Mononuclear cell (primary cell): ENCODE data around the gene ZBTB7A. TPM values are rescaled to one million over a fixed set of nuclear protein-coding genes. Genes with fewer than 3 reads are reported as not detected.
A peak's percentile ranks its signal among the peaks of the same experiment; 100 is the strongest.

Source experiments
- H3K27me3 ChIP-seq: 2 replicates; pipeline ENCODE4 v1.6.0; 2011; ENCODE audit warnings: low read length, control low read depth; ENCODE audit not compliant: insufficient read depth
- H3K4me1 ChIP-seq: 2 replicates; pipeline ENCODE4 v1.5.1; 2011; ENCODE audit warnings: mild to moderate bottlenecking, low read length, control low read depth; ENCODE audit not compliant: insufficient read depth
- H3K4me3 ChIP-seq: 2 replicates; pipeline ENCODE4 v1.5.1; 2011; ENCODE audit warnings: mild to moderate bottlenecking, low read length, moderate library complexity
- H3K9me3 ChIP-seq: 2 replicates; pipeline ENCODE4 v1.5.1; 2011; ENCODE audit warnings: low read depth, mild to moderate bottlenecking, control low read depth, low read length
- total RNA-seq: library from RNA; depleted of rRNA; stranded (reverse); fragments of >200 nt; gene quantifications from one replicate; pipeline ENCODE4 v1.2.3, GENCODE V29; 2012

Gene ZBTB7A
- total RNA-seq, 1 donor = 91.1 TPM

- H3K4me3 ChIP-seq = no peak overlapping the region
- no peaks in the 10 kb centered on the region for H3K9me3 ChIP-seq
- H3K27me3 ChIP-seq = no peaks in the 10 kb centered on the region
- peaks cover 6% of the 10 kb centered on the region for H3K4me1 ChIP-seq
These were observed 31.8 kb upstream of the ZBTB7A start for GRCh38 chr19:4098493-4098892.

- H3K27me3 ChIP-seq = no peaks in the 10 kb centered on the region
- H3K4me3 ChIP-seq = no peak overlapping the region
- H3K4me1 ChIP-seq = no peaks in the 10 kb centered on the region
- no peaks in the 10 kb centered on the region for H3K9me3 ChIP-seq
These were observed 30.8 kb upstream of the ZBTB7A start for GRCh38 chr19:4097501-4097900.

- H3K9me3 ChIP-seq = no peaks in the 10 kb centered on the region
- H3K27me3 ChIP-seq = no peaks in the 10 kb centered on the region
- no peaks in the 10 kb centered on the region for H3K4me1 ChIP-seq
- no peak overlapping the region for H3K4me3 ChIP-seq
These were observed 29.6 kb upstream of the ZBTB7A start for GRCh38 chr19:4096049-4096892.

- Histone ChIP-seq H3K4me3 (no peak overlapping the region), H3K9me3 (no peaks in the 10 kb centered on the region), H3K27me3 (no peaks in the 10 kb centered on the region), H3K4me1 (peaks cover 4% of the 10 kb centered on the region)
These were observed 28.8 kb upstream of the ZBTB7A start for GRCh38 chr19:4095488-4095844.

- H3K27me3 ChIP-seq = no peaks in the 10 kb centered on the region
- no peak overlapping the region for H3K4me3 ChIP-seq
- peaks cover 9% of the 10 kb centered on the region for H3K4me1 ChIP-seq
- H3K9me3 ChIP-seq = no peaks in the 10 kb centered on the region
These were observed 28.2 kb upstream of the ZBTB7A start for GRCh38 chr19:4094761-4095487.

- peaks cover 16% of the 10 kb centered on the region for H3K4me1 ChIP-seq
- H3K4me3 ChIP-seq = no peak overlapping the region
- H3K9me3 ChIP-seq = no peaks in the 10 kb centered on the region
- no peaks in the 10 kb centered on the region for H3K27me3 ChIP-seq
These were observed 27.6 kb upstream of the ZBTB7A start for GRCh38 chr19:4094291-4094690.

GRCh38 chr19:4093643-4094175, 27.0 kb upstream of the ZBTB7A start:
- H3K27me3 ChIP-seq = no peaks in the 10 kb centered on the region
- H3K9me3 ChIP-seq = no peaks in the 10 kb centered on the region
- no peak overlapping the region for H3K4me3 ChIP-seq
- peaks cover 21% of the 10 kb centered on the region for H3K4me1 ChIP-seq

GRCh38 chr19:4090356-4091220, 23.9 kb upstream of the ZBTB7A start:
- Histone ChIP-seq H3K4me3 (peak overlapping the region; percentile 38), H3K9me3 (no peaks in the 10 kb centered on the region), H3K27me3 (no peaks in the 10 kb centered on the region), H3K4me1 (peaks cover 48% of the 10 kb centered on the region)

GRCh38 chr19:4089946-4090345, 23.2 kb upstream of the ZBTB7A start:
- no peaks in the 10 kb centered on the region for H3K9me3 ChIP-seq
- H3K4me3 ChIP-seq = peak overlapping the region; percentile 38
- H3K27me3 ChIP-seq = no peaks in the 10 kb centered on the region
- H3K4me1 ChIP-seq = peaks cover 48% of the 10 kb centered on the region

- H3K9me3 ChIP-seq = no peaks in the 10 kb centered on the region
- H3K4me1 ChIP-seq = peaks cover 52% of the 10 kb centered on the region
- H3K4me3 ChIP-seq = peak overlapping the region; percentile 38
These were observed 22.8 kb upstream of the ZBTB7A start for GRCh38 chr19:4089400-4089908.

GRCh38 chr19:4088975-4089374, 22.3 kb upstream of the ZBTB7A start:
- H3K9me3 ChIP-seq = no peaks in the 10 kb centered on the region
- no peaks in the 10 kb centered on the region for H3K27me3 ChIP-seq
- H3K4me1 ChIP-seq = peaks cover 57% of the 10 kb centered on the region
- peak overlapping the region; percentile 38 for H3K4me3 ChIP-seq

More at GRCh38 chr19:4089400-4089908, 22.8 kb upstream of the ZBTB7A start:
- H3K27me3 ChIP-seq = no peaks in the 10 kb centered on the region

GRCh38 chr19:4087787-4088679, 21.3 kb upstream of the ZBTB7A start:
- peaks cover 66% of the 10 kb centered on the region for H3K4me1 ChIP-seq
- H3K27me3 ChIP-seq = no peaks in the 10 kb centered on the region
- no peak overlapping the region for H3K4me3 ChIP-seq
- H3K9me3 ChIP-seq = no peaks in the 10 kb centered on the region

- Histone ChIP-seq H3K27me3 (no peaks in the 10 kb centered on the region), H3K4me3 (no peak overlapping the region), H3K4me1 (peaks cover 69% of the 10 kb centered on the region), H3K9me3 (no peaks in the 10 kb centered on the region)
These were observed 19.7 kb upstream of the ZBTB7A start for GRCh38 chr19:4086411-4086867.

- H3K4me1 ChIP-seq = peaks cover 64% of the 10 kb centered on the region
- no peaks in the 10 kb centered on the region for H3K9me3 ChIP-seq
- no peaks in the 10 kb centered on the region for H3K27me3 ChIP-seq
- no peak overlapping the region for H3K4me3 ChIP-seq
These were observed 17.8 kb upstream of the ZBTB7A start for GRCh38 chr19:4084547-4084877.
